Measurements from ENCODE around the gene NNT. TPM values are rescaled to one million over a fixed set of nuclear protein-coding genes. Genes with fewer than 3 reads are reported as not detected.

The NNT gene
- total and polyA plus RNA-seq, 2 experiments from 2014 or later, result 55.3 to 102 TPM

GRCh38 chr5:43677253-43677652 is 74.3 kb downstream of the NNT start:
- H3K9me2 ChIP-seq (replicated peaks; ENCODE audit: insufficient read depth), result no peaks in the 10 kb centered on the region
- no peaks in the 10 kb centered on the region for H3K9me3 ChIP-seq (ENCODE audit: low read depth)
- no peak overlapping the region for H3K4me3 ChIP-seq
- WGBS (ENCODE audit: low lambda C conversion rate, missing lambda C conversion rate), result 98% methylated on average over 4 of the region's 4 CpGs
- H3K27ac ChIP-seq, result no peak overlapping the region
- TF ChIP-seq CTCF (IDR thresholded peaks at IDR 0.05; ENCODE audit: poor library complexity), result no peak
- TF ChIP-seq EZH2 (IDR thresholded peaks at IDR 0.05; ENCODE audit: borderline replicate concordance), result no peak
- TF ChIP-seq EZH2phosphoT487 (IDR thresholded peaks at IDR 0.05; ENCODE audit: low read depth, severe bottlenecking, unreplicated experiment), result no peak
- H3K4me1 ChIP-seq (ENCODE audit: insufficient read depth), result no peaks in the 10 kb centered on the region
- H3K79me2 ChIP-seq, result no peaks in the 10 kb centered on the region
- no peaks in the 10 kb centered on the region for H4K20me1 ChIP-seq (ENCODE audit: insufficient read depth, poor library complexity, severe bottlenecking)
- no peak overlapping the region for H2AFZ ChIP-seq
- H3K36me3 ChIP-seq (replicated peaks; ENCODE audit: insufficient read depth, low read depth), result no peaks in the 10 kb centered on the region
- H3K4me2 ChIP-seq, result no peak overlapping the region
- no peak for DNase-seq (ENCODE audit: low spot score)
- H3K27me3 ChIP-seq, result no peaks in the 10 kb centered on the region

- 70% methylated on average over 3 of the region's 3 CpGs for whole genome bisulfite sequencing (ENCODE audit: low lambda C conversion rate, missing lambda C conversion rate)
- TF ChIP-seq EZH2 (IDR thresholded peaks at IDR 0.05; ENCODE audit: borderline replicate concordance) (no peak), CTCF (IDR thresholded peaks at IDR 0.05; ENCODE audit: poor library complexity) (no peak), EZH2phosphoT487 (IDR thresholded peaks at IDR 0.05; ENCODE audit: low read depth, severe bottlenecking, unreplicated experiment) (no peak)
- DNase-seq (ENCODE audit: low spot score), result no peak
- Histone ChIP-seq H2AFZ (no peak overlapping the region), H3K27me3 (no peaks in the 10 kb centered on the region), H3K9me3 (ENCODE audit: low read depth) (no peaks in the 10 kb centered on the region), H3K4me2 (no peak overlapping the region), H3K4me1 (ENCODE audit: insufficient read depth) (no peaks in the 10 kb centered on the region), H3K79me2 (no peaks in the 10 kb centered on the region), H3K4me3 (no peak overlapping the region), H3K27ac (no peak overlapping the region), H3K9me2 (replicated peaks; ENCODE audit: insufficient read depth) (no peaks in the 10 kb centered on the region), H4K20me1 (ENCODE audit: insufficient read depth, poor library complexity, severe bottlenecking) (no peaks in the 10 kb centered on the region), H3K36me3 (replicated peaks; ENCODE audit: insufficient read depth, low read depth) (no peaks in the 10 kb centered on the region)
Measured at GRCh38 chr5:43679214-43679613, 76.2 kb downstream of the NNT start.

GRCh38 chr5:43680286-43680685 is 77.3 kb downstream of the NNT start:
- H3K9me2 ChIP-seq (replicated peaks; ENCODE audit: insufficient read depth), result no peaks in the 10 kb centered on the region
- H3K36me3 ChIP-seq (replicated peaks; ENCODE audit: insufficient read depth, low read depth), result no peaks in the 10 kb centered on the region
- no peak overlapping the region for H3K4me2 ChIP-seq
- WGBS (ENCODE audit: low lambda C conversion rate, missing lambda C conversion rate), result 76% methylated on average over 4 of the region's 4 CpGs
- no peak overlapping the region for H3K4me3 ChIP-seq
- no peaks in the 10 kb centered on the region for H3K79me2 ChIP-seq
- H4K20me1 ChIP-seq (ENCODE audit: insufficient read depth, poor library complexity, severe bottlenecking), result no peaks in the 10 kb centered on the region
- DNase-seq (ENCODE audit: low spot score), result no peak
- TF ChIP-seq CTCF (IDR thresholded peaks at IDR 0.05; ENCODE audit: poor library complexity) (no peak), EZH2phosphoT487 (IDR thresholded peaks at IDR 0.05; ENCODE audit: low read depth, severe bottlenecking, unreplicated experiment) (no peak), EZH2 (IDR thresholded peaks at IDR 0.05; ENCODE audit: borderline replicate concordance) (no peak)
- H2AFZ ChIP-seq, result no peak overlapping the region
- no peak overlapping the region for H3K27ac ChIP-seq
- no peaks in the 10 kb centered on the region for H3K27me3 ChIP-seq
- H3K4me1 ChIP-seq (ENCODE audit: insufficient read depth), result no peaks in the 10 kb centered on the region
- no peaks in the 10 kb centered on the region for H3K9me3 ChIP-seq (ENCODE audit: low read depth)
